NCI-H1417 (cell line): ENCODE results near the gene KANK3.

Experiments
- DNase-seq, 3 experiments: peaks; one replicate each; lab custom pipeline; 2025; lab: John Stamatoyannopoulos, UW

The KANK3 gene

DNA sequence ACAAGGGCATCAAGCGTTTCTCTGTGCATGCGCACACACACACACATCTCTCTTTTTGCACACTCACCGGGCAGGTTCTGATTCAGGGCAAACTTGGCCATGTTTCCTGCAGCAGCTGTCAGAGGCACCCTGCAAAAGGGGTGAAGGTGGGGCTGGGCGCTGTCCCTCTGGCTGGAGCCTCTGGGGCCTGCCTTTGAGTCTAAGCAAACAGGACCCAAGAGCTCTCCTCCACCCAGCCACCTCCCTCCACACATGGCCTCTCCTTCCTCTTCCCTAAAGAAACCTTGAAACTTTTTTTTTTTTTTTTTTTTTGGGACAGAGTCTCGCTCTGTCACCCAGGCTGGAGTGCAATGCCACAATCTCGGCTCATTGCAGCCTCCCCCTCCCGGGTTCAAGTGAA is 5.3 kb downstream of the KANK3 start:
- DNase-seq = no peak

DNA sequence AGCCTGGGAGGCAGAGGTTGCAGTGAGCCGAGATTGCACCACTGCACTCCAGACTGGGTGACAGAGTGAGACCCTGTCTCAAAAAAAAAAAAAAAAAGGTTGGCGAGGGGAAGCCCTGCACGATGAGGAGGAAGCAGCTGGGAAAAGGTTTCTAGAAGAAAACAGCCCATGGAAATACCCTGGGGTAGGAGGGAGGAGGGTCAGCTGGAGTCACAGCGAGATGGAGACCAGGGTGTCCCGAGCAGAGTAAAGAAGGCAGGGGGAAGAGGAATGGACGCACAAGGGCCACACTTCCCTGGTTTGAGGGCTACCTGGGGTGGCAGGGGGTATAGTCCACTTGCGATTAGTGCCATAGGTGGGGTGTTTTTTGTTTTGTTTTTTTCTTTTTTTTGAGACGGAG is 6.4 kb downstream of the KANK3 start:
- DNase-seq = no peak

DNA sequence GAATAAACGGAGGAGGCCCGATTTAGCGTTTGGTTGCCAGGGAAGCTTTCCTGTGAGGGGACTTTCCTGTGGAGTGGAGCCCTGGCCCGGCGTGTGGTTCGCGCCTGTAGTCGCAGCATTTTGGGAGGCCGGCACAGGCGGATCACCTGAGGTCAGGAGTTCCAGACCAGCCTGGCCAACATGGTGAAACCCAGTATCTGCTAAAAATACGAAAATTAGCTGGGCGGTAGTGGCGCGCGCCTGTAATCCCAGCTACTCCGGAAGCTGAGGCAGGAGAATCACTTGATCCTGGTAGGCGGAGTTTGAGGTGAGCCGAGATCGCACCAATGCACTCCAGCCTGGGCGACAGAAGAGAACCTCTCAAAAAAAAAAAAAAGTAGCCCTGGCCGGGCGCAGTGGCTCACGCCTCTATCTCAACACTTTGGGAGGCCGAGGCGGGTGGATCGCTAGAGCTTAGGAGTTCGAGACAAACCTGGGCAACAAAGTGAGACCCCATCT is 6.9 kb downstream of the KANK3 start:
- DNase-seq = peak in 2 of 3 experiments; percentile 39 to 40

DNA sequence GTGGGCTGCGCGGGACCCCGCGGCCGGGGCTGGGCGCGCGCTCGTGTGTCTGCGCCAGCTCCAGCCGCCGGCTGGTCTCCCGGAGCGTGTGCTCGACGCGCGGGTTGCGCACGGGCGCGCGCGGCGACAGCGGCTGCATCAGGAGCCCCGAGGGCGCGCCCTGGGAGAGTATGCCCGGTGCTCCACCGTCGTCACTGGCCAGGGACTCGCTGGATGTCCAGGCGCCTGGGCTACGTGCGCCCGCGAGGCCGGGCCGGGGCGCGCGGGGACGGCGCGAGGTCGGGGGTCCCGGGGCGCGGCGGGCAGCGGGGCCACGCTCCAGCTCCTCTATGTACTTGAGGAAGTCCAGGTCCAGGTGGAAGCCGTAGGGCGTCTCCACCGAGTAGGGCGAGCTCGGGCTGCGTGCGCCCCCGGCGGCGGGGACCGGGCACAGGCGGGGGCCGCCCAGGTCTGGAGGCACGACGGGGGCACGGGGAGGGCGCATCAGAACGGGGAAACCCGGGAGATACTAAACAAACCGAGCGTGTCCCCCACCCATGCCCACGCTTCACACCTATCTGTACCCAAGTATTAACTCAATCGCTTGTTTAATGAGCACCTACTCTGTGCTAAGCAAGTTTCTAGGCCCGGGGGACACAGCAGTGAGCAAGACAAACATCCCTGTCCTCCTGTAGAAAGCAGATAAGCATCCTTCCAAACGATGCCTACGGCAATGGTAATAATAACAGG is 7.6 kb downstream of the KANK3 start:
- peak in 2 of 3 experiments; percentile 49 to 51 for DNase-seq

DNA sequence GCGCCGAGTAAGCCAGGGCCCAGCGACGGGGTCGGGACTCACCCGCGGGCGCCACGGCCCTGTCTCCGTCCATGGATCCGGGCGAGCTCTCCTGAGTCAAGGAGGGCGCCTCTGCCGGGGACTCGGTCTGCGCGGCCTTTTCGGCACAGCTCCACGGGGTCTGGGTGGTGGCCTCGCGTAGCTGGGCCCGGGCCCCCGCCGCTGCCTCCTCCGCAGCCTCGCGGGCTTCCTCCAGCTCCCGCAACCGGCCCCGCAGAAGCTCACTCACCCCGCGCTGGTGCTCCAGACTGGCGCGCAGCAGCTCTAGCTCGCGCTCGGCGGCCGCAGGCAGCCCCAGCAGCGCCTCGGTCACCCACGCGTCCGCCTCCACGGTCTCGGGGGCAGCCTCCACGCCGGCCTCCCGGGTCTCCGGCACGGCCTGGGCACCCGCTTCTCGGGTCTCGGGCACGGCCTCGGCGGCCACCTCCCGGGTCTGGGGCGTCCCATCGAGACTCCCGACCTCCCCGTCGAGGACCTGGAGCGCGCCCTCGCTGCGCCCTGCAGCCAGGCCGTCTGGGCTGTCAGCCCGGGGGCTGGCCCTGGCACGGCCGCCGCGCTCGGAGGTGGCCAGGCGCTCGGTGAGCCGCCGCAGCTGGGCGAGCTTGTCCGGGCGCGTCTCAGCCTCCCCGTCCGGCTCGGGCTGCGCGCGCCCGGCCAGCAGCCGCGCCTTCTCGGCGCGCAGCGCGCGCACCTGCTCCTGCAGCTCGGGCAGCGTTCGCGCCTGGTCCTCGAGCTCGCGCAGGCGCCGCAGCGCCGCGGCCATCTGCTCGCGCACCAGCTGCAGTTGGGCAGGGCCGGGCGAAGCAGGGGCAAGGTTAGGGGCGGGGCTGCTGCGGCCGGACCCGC is 8.4 kb downstream of the KANK3 start:
- peak; percentile 49 to 88 (median 84) for DNase-seq

DNA sequence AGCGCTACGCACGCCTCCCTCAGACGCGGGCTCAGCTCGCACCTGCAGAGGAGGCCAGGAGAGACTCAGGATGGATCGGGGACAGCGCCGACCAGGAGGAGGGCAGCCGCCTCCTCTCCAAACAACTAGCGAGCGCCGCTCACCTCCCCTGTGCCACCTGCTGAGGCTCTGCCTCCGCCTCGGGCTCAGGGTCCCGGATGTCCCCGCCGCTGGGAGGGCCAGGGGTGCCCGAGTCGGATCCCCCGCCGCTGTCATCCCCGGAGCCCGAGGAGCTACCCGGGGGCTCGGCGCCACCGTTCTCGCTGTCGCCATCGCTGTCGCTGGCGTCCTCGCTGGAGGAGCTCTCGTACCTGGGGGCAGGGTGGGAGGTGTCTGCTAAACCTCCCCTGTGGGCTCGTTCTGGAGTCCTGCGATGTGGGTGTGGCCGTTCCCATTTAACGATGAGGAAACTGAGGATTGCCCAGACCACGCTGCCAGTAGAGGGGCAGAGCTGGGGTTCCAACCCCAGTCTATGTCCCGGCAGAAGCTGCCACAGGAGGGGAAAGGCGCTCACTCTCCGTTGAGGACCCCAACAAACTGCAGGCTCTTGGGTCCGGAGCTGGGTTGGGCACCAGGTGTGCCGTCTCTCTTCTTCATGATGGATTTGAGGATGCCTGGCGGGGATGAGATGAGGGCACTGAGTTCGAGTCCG is 9.2 kb downstream of the KANK3 start:
- DNase-seq = peak in 2 of 3 experiments; percentile 64 to 69

DNA sequence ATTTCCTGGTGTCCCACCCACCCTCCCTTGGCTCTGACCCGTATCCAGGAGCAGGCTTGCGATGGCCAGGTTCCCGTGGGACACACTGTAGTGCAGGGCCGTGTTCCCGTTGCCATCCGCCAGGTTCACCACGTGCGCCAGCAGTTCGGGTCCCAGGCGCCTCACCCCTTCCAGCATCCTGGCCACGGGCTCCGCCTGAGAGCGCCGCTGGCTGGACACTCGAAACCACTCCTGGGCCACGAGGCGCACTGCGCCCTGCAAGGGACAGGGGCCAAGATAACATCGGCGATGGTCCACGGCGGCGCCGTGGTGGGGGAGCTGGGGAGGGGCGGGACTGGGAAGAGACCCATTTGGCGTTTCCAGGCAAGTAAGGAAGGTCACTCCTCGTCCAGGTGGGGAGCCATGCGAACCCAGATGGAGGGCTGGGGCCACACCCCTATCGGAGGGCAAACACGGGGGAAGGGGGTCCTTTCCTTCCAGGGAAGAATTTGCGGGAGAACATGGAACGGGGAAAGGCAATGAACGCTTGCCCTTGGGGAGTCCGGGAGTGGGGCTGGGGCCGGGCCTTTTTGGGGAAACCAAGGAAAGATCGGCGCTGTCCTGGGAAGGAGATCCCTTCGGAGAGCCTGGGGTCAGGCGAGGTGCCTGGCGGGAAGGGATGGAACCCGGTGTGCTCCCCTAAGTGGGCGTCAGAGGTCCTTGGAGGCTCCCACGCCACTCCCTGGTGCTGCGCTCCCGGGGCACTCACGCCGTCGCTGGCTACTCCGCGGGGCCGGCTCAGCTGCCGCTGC is 9.9 kb downstream of the KANK3 start:
- DNase-seq = peak in 1 of 3 experiments; percentile 36

DNA sequence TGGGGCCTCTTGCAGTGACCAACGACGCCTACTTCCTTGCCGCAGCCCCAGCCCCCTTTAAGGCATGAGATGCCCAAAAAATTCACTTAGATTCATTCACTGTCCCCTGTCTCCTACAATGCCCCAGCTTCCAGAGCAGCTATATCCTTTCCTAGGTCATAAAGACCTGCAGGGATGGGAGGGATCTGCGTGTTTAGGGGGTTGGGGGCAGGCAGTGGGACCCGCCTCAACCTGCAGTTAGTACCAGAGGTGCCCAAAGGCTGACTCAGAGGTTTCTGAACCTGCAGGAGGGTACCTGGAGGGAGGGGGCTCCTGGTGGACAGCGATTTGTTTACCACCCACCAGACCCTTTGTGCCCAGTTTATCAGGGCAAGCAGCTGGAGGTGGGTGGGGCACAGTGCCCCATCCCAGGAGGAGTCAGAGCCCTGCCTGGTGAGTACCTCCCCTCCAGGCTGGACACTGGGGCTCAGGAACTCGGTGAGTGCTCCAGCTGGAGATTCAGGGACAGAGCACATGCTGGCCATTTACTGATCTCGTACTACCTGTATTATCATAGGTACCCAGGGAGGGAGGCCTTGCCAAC is 11.7 kb downstream of the KANK3 start:
- no peak for DNase-seq

DNA sequence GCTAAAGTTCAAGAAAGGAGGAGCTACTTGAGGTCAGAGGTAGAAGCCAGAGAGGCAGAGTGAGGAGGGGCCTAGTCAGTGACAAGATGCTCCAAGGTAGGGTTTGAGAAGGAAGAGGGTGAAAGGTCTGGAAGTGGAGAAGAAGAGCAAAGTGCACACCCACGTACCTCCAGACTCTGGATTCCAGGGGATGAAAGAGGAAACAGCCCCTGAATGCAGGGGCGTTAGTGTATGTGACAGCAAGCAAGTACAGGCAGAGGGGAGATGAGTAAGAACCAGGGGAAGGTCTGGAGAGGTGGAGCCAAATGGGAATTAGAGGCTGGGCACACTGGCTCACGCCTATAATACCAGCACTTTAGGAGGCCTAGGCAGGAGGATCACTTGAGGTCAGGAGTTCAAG is 13.1 kb downstream of the KANK3 start:
- DNase-seq = no peak

DNA sequence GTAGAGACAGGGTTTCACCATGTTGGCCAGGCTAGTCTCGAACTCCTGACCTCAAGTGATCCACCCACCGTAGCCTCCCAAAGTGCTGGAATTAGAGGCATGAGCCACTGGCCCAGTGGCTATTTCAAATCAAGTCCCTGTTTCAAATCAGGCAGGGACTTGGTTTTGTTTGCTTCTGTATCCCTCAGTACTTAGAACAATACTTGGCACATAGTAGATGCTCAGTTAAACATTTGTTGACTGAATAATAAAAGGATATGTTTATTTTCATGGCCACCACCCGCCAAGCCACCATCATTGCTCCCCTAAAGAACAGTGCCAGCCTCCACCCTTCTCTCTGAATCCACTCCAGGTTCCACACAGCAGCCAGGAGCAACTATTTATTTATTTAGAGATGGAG is 17.6 kb downstream of the KANK3 start:
- DNase-seq = no peak

DNA sequence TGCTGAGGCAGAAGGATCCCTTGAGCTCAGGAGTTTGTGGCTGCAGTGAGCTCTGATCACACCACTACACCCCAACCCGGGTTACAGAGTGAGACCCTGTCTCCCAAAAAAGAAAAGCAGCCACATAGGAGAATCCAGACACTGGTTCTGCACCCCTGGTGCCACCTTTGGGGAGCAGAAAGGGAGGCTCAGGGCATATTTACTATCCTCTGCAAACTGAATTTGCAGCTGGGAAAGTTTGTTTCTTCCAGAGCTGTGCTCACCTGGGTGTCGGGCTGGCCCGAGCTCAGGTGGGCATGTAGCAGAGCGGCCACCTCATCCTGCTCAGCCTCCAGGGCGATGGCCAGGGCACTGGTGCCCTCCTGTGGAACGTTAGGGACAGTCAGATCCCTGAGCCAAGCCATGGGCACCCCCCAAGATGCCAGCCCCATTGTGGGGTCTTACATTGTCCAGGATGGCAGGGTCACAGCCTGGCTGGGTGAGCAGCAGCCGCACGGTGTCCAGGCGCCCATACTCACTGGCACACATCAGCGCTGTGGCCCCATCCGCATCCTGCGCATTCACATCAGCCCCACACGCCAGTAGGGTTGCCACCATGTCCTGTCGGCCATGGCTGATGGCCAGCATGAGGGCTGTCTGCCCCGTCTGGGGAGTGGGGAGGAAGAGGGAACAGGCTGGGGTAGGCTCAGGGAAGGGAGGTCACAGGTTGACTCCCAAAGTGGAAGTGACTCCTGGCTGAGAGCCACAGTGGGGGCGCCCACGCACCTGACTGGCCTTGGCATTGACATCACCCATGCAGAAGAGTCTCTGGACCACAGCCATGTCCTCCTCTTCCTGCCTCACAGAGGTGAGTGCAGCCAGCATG is 18.6 kb downstream of the KANK3 start:
- no peak for DNase-seq

DNA sequence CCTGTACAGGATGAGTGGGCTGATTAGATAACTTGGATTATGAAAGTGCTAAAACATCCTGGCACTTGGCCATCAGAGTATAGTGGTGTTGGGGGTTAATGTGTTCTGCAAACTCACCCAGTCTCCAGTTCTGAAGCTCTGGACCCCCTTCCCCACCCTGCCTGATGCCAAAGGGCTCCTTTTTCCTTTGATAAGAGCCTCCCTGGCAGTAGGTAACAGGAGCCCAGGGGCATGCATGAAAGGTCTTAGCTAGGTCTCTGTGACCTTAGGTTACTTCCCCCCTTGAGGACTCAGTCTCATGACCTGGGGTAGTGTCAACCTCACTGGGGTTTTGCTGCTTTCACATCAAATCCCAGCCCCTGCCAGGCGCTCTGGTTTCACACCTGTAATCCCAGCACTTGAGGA is 19.3 kb downstream of the KANK3 start:
- DNase-seq = no peak

DNA sequence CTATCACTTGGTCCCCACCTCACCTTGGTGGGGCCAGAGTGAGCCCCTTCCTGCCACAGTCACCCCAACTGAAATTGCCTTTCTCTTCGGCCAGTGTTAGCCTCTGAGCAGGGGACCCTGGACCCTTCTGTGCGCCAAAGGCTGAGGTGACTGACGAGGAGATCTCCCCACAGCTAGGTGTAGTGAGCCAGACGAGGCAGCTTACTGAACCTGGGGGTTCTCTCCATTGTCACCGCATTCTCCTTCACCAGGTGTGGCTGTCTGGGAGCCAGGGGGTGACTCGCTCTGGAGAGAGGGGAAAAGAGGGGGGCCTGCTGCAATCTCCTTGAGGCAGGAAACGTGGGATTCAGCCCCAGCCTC is 20.4 kb downstream of the KANK3 start:
- DNase-seq = no peak

DNA sequence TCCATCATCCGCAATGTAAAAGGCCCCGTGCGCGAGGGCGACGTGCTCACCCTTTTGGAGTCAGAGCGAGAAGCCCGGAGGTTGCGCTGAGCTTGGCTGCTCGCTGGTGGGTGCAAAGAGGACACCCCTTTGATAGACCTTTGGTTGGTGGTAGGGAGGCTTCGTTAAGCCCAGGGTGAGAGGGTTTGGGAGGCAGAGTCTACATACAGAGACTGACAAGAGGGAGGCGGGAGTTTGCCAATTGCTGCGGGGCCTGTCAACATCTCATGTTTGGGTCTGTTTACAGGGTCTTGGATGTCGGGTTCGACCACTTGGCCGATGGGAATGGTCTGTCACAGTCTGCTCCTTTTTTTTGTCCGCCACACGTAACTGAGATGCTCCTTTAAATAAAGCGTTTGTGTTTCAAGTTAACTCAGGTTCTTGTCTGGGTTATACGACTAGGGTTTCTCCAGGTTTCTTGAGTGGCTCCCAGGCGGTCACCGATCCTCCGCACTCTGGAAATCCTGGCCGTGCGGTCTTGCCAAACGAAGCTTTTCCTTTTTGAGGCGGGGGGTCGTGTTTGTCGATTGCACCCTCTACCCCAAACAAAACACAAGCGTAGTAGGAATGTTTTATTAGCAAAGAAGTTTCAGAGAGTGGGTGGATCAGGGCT is 20.9 kb downstream of the KANK3 start:
- no peak for DNase-seq

DNA sequence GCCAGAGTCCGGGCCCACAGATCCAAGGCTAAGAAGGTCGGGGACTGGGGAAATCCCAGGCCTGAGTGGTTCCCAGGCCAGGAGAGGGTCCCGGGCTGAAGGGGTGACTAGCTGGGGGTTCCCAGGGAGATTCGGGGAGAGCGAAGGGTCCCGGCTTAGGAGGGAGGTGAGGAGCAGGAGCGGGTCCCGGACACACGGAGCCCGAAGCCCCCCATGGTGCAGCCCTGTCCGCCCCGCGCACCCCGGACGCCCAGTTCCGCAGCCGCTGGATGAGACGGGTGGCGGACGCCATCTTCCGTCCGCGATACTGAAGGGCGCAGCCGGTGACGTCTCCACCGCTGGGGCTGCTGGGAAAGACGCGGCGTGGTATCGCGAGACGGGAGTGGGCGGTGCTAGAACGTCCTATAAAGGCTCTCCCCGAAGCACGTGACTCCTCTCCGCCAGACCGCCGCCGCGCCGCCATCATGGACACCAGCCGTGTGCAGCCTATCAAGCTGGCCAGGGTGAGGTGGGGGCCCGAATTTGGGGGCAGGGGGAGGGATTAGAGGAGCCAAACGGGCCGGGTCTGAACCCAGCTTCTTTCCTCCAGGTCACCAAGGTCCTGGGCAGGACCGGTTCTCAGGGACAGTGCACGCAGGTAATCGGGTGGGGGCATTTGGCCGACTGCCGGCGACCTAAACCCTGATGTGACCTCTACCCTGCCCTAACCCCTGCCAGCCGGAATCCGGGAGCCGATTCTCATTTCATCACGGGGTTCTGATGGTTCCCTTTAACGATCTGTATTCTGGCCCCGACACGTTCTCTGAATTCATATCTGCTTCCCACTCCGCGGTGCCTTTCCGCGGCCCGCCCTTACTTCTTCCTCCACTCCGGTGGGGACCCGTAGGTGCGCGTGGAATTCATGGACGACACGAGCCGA is 21.7 kb downstream of the KANK3 start, which contains the start of the genes NDUFA7 and RPS28:
Gene NDUFA7 (minus strand): TSS at position 309 of the 919 bp plus-strand sequence. CDS start 17 bp downstream, at position 292.
Gene RPS28 (plus strand): TSS at position 430 of the 919 bp plus-strand sequence. CDS start 35 bp downstream, at position 465.
- DNase-seq = peak; percentile 88 to 97 (median 96)

DNA sequence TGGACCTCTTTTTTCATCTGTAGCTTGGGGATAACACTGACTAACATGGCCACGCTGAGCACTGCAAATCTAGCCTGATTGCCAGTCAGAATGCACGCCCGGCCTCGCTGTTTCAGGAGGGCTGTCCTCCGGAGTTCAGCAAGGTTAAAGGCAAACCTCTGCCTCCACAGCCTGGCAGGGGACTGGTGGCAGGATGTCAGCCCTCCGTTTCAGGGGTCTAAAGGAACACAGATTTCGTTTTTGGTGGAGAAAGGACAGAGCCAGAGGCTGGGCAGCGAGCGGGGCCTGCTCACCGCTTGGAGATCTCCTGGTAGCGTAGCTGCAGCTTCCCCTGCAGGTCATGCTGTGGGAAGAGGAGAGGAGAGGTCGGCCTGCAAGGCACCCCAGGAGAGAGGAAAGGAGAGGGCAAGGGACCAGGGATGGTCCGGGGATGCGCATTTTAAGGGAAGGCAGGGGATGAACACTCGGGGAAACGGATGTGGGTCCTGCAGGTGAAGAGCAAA is 22.4 kb downstream of the KANK3 start:
- DNase-seq = peak in 1 of 3 experiments; percentile 66

DNA sequence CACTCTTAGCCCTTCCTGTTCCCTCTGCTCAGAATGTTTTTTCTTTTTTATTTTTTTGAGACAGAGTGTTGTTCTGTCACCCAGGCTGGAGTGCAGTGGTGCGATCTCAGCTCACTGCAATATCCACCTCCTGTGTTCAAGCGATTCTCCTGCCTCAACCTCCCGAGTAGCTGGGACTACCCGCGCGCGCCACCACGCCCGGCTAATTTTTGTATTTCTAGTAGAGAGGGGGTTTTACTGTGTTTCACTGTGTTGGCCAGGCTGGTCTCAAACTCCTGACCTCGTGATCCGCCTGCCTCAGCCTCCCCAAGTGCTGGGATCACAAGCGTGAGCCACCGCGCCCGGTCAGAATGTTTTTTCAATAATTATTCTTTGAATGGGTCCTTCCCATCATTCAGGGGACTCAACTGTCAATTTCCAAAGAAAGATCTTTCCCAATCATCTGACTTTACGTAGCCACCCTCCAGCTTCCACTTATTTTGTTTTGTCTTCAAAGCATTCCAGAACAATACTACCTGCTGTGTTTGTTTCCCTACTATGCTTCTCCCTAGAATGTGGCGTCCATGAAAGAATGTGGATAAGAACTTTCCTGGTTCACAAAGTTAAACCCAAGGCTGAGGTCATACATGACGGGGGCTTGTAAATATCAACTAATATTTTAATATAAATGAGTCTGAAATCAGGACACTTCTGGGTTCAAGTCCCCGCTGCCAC is 23.1 kb downstream of the KANK3 start:
- DNase-seq = no peak
